BJ (cell line): Measurements from ENCODE around the gene STK38. TPM values are rescaled to one million over a fixed set of nuclear protein-coding genes. Genes with fewer than 3 reads are reported as not detected.

Experiments used
- CTCF ChIA-PET: fragments of 350-600 bp; formaldehyde crosslinking; extraction: SDS; loops from one replicate; lab custom pipeline; 2021; ENCODE audit warnings: antibody characterized with exemption, inconsistent platforms; lab: Yijun Ruan, JAX
- POLR2A ChIA-PET: fragments of 300-600 bp; sonication (Branson Sonifier 250); formaldehyde crosslinking; extraction: SDS; loops from one replicate; lab custom pipeline; 2021; ENCODE audit warnings: antibody characterized with exemption; lab: Charles Lee
- DNase-seq: peaks from one replicate; pipeline ENCODE4 v3.0.0-alpha.2; 2011; ENCODE audit warnings: low read depth
- H3K27me3 ChIP-seq: 2 replicates; pipeline ENCODE4 v1.6.0; 2011; ENCODE audit warnings: low read length; ENCODE audit not compliant: control insufficient read depth, insufficient read depth
- H3K36me3 ChIP-seq: 2 replicates; pipeline ENCODE4 v1.5.1; 2011; ENCODE audit warnings: low read length; ENCODE audit not compliant: control insufficient read depth, insufficient read depth
- H3K4me3 ChIP-seq: 2 replicates; pipeline ENCODE4 v1.5.1; 2011; ENCODE audit warnings: low read depth, mild to moderate bottlenecking, control low read depth, low read length
- polyA plus RNA-seq: library from polyadenylated mRNA; depleted of rRNA; stranded (reverse); fragments of >200 nt; gene quantifications from 2 replicates; pipeline ENCODE4 v1.2.3, GENCODE V29; 2011
- TF ChIP-seq, protein P1 (sequence below): IDR thresholded peaks from 2 replicates; pipeline ENCODE4 v1.5.1; 2011; ENCODE audit warnings: low read depth, mild to moderate bottlenecking, control low read depth, inconsistent platforms, low read length, moderate library complexity; ENCODE audit not compliant: insufficient read depth

Gene STK38
- polyA plus RNA-seq, 1 experiment: 22.1 TPM

DNA sequence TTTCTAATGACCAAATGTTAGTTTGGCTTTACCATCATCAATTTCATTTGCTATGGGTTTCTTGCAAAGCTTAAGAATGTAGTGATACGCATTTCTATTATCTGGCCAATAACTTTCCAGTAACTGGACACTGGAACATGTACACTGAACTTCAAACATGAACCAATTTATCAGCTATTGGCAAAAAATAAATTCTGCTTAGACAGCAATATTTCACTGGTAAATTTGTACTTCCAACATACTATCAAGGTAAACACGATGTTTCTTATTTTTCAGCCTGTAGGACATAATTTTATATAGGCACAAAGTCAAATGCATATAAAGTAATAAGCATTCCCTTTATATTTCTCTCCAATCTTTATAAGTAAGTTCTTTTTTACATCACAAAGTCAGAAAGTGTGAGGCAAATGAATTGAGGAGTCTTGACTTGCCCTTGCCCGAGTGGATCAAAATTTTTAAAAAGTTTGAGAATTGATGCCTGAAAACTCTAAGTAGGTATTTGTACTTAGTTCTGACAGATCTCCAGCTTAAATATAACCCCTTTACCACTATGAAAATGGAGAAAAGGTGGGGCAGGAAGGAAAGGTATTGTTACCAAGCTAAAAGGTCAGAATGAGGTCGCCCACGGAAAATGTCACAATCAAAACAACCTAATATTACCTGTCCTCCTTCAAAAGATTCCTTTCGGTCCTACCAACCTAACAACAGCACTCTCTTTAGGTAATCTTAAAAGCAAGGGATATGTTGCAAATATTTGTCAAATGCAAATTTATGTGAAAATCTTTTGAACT, 41.3 kb downstream of the STK38 start:
- DNase-seq: no peak
- Histone ChIP-seq H3K4me3 (no peak overlapping the region), H3K27me3 (no peaks in the 10 kb centered on the region), H3K36me3 (peaks cover 14% of the 10 kb centered on the region)
- TF ChIP-seq, protein P1, sequence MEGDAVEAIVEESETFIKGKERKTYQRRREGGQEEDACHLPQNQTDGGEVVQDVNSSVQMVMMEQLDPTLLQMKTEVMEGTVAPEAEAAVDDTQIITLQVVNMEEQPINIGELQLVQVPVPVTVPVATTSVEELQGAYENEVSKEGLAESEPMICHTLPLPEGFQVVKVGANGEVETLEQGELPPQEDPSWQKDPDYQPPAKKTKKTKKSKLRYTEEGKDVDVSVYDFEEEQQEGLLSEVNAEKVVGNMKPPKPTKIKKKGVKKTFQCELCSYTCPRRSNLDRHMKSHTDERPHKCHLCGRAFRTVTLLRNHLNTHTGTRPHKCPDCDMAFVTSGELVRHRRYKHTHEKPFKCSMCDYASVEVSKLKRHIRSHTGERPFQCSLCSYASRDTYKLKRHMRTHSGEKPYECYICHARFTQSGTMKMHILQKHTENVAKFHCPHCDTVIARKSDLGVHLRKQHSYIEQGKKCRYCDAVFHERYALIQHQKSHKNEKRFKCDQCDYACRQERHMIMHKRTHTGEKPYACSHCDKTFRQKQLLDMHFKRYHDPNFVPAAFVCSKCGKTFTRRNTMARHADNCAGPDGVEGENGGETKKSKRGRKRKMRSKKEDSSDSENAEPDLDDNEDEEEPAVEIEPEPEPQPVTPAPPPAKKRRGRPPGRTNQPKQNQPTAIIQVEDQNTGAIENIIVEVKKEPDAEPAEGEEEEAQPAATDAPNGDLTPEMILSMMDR: no peak
- ChIA-PET POLR2A (no interaction called here), CTCF (no interaction called here)

DNA sequence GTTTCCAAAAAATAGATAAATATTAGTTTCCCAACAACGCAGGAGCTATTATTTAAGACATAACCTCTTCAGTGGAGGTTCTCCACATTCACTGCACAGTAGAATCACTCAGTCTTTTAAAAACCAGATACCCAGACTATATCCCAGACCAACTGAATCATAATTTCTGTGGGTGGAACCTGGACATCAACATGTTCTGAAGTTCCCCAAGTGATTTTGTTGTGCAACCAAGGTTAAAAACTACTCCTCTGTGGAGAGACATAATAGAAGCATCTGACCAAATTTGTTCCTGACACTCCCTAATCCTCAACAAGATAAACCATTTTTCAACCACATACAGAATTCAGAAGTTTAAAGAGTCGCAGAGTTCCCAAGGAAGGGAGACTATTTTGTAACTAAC, 42.3 kb downstream of the STK38 start:
- DNase-seq: no peak
- CTCF ChIA-PET: no interaction called here

DNA sequence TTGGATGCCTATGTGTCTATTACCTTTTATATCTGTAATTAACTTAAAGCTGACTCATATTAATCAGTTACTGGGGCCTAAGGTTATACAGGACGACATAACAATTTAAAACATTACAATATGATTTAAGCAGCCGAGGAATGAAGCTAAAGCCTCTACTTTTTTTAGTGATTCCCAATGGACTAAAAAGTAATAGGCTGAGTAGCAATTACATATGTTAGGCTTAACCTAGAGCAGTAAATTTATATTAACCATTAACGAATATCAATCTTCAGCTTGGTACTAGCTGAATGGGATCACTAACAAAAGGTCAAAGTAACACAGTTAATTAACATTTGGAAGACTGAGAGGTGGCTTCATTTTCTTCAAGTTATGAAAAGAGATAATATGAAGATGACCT, 43.1 kb downstream of the STK38 start:
- ChIA-PET CTCF (interaction anchor here (0.5 to 1.0 kb wide), 2 partner anchors 47 to 93 kb away, joined by 3 read pairs; no protein-coding TSS in a partner anchor), POLR2A (no interaction called here)
- no peak for DNase-seq
- Histone ChIP-seq H3K27me3 (no peaks in the 10 kb centered on the region), H3K36me3 (peaks cover 11% of the 10 kb centered on the region), H3K4me3 (no peak overlapping the region)
- TF ChIP-seq, protein P1: no peak

More for the DNA sequence above, 42.3 kb downstream of the STK38 start:
- POLR2A ChIA-PET: no interaction called here
- no peak overlapping the region for H3K4me3 ChIP-seq
- H3K36me3 ChIP-seq: peaks cover 14% of the 10 kb centered on the region
- H3K27me3 ChIP-seq: no peaks in the 10 kb centered on the region
- TF ChIP-seq, protein P1: no peak

DNA sequence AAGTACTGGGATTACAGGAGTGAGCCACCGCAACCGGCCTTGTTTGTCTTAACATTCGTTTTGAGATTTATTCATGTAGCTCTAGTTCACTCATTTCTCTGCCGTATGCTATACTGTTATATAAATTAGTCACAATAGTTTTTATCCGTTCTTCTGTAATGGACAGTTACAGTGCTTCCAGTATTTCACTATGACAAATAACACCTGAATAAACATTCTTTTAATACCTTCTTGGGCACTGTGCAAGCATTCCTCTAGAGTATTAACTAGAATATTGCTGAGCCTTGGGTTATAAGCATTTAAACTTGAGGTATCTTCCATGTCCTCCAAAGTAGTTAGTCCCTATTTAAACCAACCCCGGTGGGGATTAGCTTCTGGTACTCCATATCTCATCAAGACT, 45.6 kb downstream of the STK38 start:
- Histone ChIP-seq H3K27me3 (no peaks in the 10 kb centered on the region), H3K4me3 (no peak overlapping the region), H3K36me3 (peaks cover 5% of the 10 kb centered on the region)
- no peak for DNase-seq
- CTCF ChIA-PET: interaction anchor here (1.2 kb wide), 1 partner anchor 10 kb away, joined by 3 read pairs; no protein-coding TSS in a partner anchor
- POLR2A ChIA-PET: interaction anchor here (0.6 kb wide), 1 partner anchor 141 kb away, joined by 4 read pairs; no protein-coding TSS in a partner anchor
- TF ChIP-seq, protein P1: no peak

DNA sequence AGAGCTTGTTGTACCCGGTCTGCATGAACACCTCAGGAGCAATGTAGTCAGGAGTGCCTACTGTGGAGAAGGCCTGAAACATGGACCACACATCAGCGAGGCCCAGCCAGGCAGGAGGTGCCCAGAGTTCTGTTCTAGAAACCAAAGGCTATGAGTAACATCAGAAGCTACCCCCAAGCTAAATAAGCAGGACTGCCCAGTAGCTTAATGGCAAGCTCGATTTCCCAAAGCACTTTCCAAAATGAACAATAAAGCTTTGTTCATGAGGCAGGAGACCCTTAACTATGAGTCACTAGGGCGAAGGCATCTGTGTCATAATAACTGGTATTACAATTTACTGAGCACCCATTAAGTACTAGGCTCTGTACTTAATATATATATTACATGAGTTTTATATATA, 47.4 kb downstream of the STK38 start:
- H3K4me3 ChIP-seq: no peak overlapping the region
- no peak for DNase-seq
- H3K27me3 ChIP-seq: no peaks in the 10 kb centered on the region
- ChIA-PET POLR2A (no interaction called here), CTCF (no interaction called here)
- peaks cover 7% of the 10 kb centered on the region for H3K36me3 ChIP-seq
- TF ChIP-seq, protein P1: no peak
